GM12878 (cell line): ENCODE data around the gene CASK. TPM values are rescaled to one million over a fixed set of nuclear protein-coding genes. Genes with fewer than 3 reads are reported as not detected.

Experiments used
- ATAC-seq: fragments of 200-7000 bp; cut with Tn5 transposase; 3 replicates; pipeline ENCODE4 v1.9.1; 2020; ENCODE audit warnings: mild to moderate bottlenecking, moderate library complexity
- BruUV-seq: library from RNA; stranded (reverse); fragments of 400-500 nt; replicated peaks from 2 replicates; lab custom pipeline; 2021; lab: Mats Ljungman, UMichigan
- CTCF ChIA-PET: fragments of 300-600 bp; sonication (Branson Sonifier 250); formaldehyde crosslinking; extraction: SDS; loops from one replicate; lab custom pipeline; 2021; ENCODE audit warnings: inconsistent platforms; lab: Yijun Ruan, JAX
- POLR2A ChIA-PET: fragments of 350-600 bp; formaldehyde crosslinking; extraction: SDS; loops from one replicate; lab custom pipeline; 2021; ENCODE audit warnings: inconsistent platforms; lab: Charles Lee
- RAD21 ChIA-PET: fragments of 300-600 bp; sonication (Branson Sonifier 250); formaldehyde crosslinking; loops from one replicate; lab custom pipeline; 2023; ENCODE audit warnings: antibody characterized with exemption; ENCODE audit not compliant: unreplicated experiment; lab: Charles Lee
- SMC1A ChIA-PET: fragments of 300-600 bp; sonication (Branson Sonifier 250); formaldehyde crosslinking; loops from one replicate; lab custom pipeline; 2023; ENCODE audit not compliant: unreplicated experiment, uncharacterized antibody; lab: Charles Lee
- DNase-seq: peaks from one replicate; pipeline ENCODE4 v3.0.0-alpha.2; 2011; ENCODE audit warnings: low read depth, low spot score
- FAIRE-seq: peaks from 3 replicates; lab custom pipeline; 2011; peaks lifted over from hg19 to GRCh38; lab: Jason Lieb, UNC
- H2AFZ ChIP-seq: 2 replicates; pipeline ENCODE4 v1.6.0; 2011; ENCODE audit warnings: low read depth, low read length, control low read depth; ENCODE audit not compliant: control insufficient read depth
- H3K27ac ChIP-seq: 2 replicates; pipeline ENCODE4 v1.5.1; 2011; ENCODE audit warnings: control low read depth; ENCODE audit not compliant: control insufficient read depth, insufficient read depth
- H3K27me3 ChIP-seq, 2 experiments: replicated peaks in 1 of 2; 2 replicates each; pipeline versions ENCODE4 v1.6.0 to v1.6.1; 2011; ENCODE audit warnings: low read length in 1 of 2; ENCODE audit not compliant: control insufficient read depth in 2 of 2, insufficient read depth in 2 of 2
- H3K36me3 ChIP-seq, 2 experiments: 2 replicates each; pipeline ENCODE4 v1.5.1; 2011; ENCODE audit warnings: low read length in 1 of 2; ENCODE audit not compliant: control insufficient read depth in 2 of 2, insufficient read depth in 2 of 2
- H3K4me1 ChIP-seq: 2 replicates; pipeline ENCODE4 v1.6.1; 2011; ENCODE audit warnings: mild to moderate bottlenecking, low read length, moderate library complexity, mixed read lengths; ENCODE audit not compliant: control insufficient read depth, insufficient read depth
- H3K4me2 ChIP-seq: 2 replicates; pipeline ENCODE4 v1.6.0; 2011; ENCODE audit warnings: control low read depth; ENCODE audit not compliant: control insufficient read depth, insufficient read depth
- H3K4me3 ChIP-seq: fragments of 200-600 bp; sonication (generic); 2 replicates; pipeline ENCODE4 v1.5.1; 2016
- H3K79me2 ChIP-seq: 2 replicates; pipeline ENCODE4 v1.6.0; 2011; ENCODE audit warnings: low read length; ENCODE audit not compliant: control insufficient read depth, insufficient read depth
- H3K9ac ChIP-seq: 2 replicates; pipeline ENCODE4 v1.8.0; 2011; ENCODE audit warnings: low read length, control low read depth, mixed read lengths; ENCODE audit not compliant: control insufficient read depth, insufficient read depth
- H3K9me3 ChIP-seq: replicated peaks from 3 replicates; pipeline ENCODE4 v1.5.1; 2011; ENCODE audit warnings: mild to moderate bottlenecking, low read length; ENCODE audit not compliant: control insufficient read depth, insufficient read depth
- H4K20me1 ChIP-seq: 2 replicates; pipeline ENCODE4 v1.6.0; 2011; ENCODE audit not compliant: control insufficient read depth, insufficient read depth
- CBX3 ChIP-seq: fragments of 200-600 bp; sonication (generic); IDR thresholded peaks from 2 replicates; pipeline ENCODE4 v1.6.1; 2016; ENCODE audit warnings: low read depth, borderline replicate concordance
- CHD1 ChIP-seq: IDR thresholded peaks from 2 replicates; pipeline ENCODE4 v1.6.1; 2012; ENCODE audit warnings: low read depth, low read length, improper control_type of control experiment
- KLF5 ChIP-seq: fragments of 450-650 bp; IDR thresholded peaks from 2 replicates; pipeline ENCODE4 v1.6.1; 2014; ENCODE audit warnings: mild to moderate bottlenecking; ENCODE audit not compliant: partially characterized antibody
- PML ChIP-seq: IDR thresholded peaks from 2 replicates; pipeline ENCODE4 v1.6.1; 2012; ENCODE audit warnings: low read length, inconsistent platforms
- SMARCA5 ChIP-seq: fragments of 450-650 bp; IDR thresholded peaks from 2 replicates; pipeline ENCODE4 v1.6.1; 2017; ENCODE audit warnings: mild to moderate bottlenecking
- YBX1 ChIP-seq: fragments of 450-650 bp; IDR thresholded peaks from 2 replicates; pipeline ENCODE4 v1.6.1; 2016; ENCODE audit warnings: antibody characterized with exemption
- ZBTB40 ChIP-seq: fragments of 450-650 bp; IDR thresholded peaks from 2 replicates; pipeline ENCODE4 v1.6.1; 2016; ENCODE audit warnings: mild to moderate bottlenecking, moderate library complexity, borderline replicate concordance
- WGBS: methylation state at CpG from one replicate; pipeline ENCODE4 v1.1.6; 2016; ENCODE audit warnings: low lambda C conversion rate; ENCODE audit not compliant: insufficient replicate concordance, insufficient coverage; ENCODE audit errors: missing lambda C conversion rate; 5-methylcytosine and 5-hydroxymethylcytosine counted together
- in situ Hi-C: fragments of 300-500 bp; cut with MboI; formaldehyde crosslinking; loops from 9 replicates; pipeline ENCODE4 v1.14.3; 2018; ENCODE audit warnings: mixed read lengths
- intact Hi-C: fragments of 100-400 bp; cut with micrococcal nuclease; formaldehyde crosslinking; loops from one replicate; pipeline ENCODE4 v1.14.2; 2022; ENCODE audit not compliant: unreplicated experiment
- polyA plus RNA-seq, 11 experiments: library from polyadenylated mRNA; depleted of rRNA in 4 of 11; unstranded in 6 of 11; stranded (reverse) in 5 of 11; fragments of >200 nt; fragmentation: Nextera tagmentation in 4 of 11; fragmentation: Illumina TruSeq in 1 of 11; extraction: Ambion mirVana in 4 of 11; extraction: Trizol in 1 of 11; gene quantifications; 1 replicate in 1 of 11; 2 replicates in 10 of 11; pipeline versions ENCODE4 v1.2.1 to v1.2.3, GENCODE V29; 2011 to 2016; ENCODE audit warnings: inconsistent platforms in 2 of 11, missing spikeins in 2 of 11, low read depth in 1 of 11
- total RNA-seq, 4 experiments: library from RNA; depleted of rRNA in 3 of 4; stranded (reverse); fragments of >200 nt in 3 of 4; fragmentation: Illumina TruSeq in 1 of 4; extraction: Trizol in 1 of 4; gene quantifications; 2 replicates each; pipeline versions ENCODE4 v1.2.1 to v1.2.3, GENCODE V29; 2013 to 2021

The CASK gene
- total and polyA plus RNA-seq, 10 of the 15 experiments (the other 5 are each of a cell fraction or from before 2014, with no cell fraction given) = 0.60 to 45.9 (median 4.8) TPM

GRCh38 chrX:41824551-41824950, 98.8 kb downstream of the CASK start (continued):
- TF ChIP-seq ZBTB40 = no peak
- TF ChIP-seq, all 136 proteins: peak for 0

- H4K20me1 ChIP-seq = no peaks in the 10 kb centered on the region
- in situ Hi-C loops (no loop called here), intact Hi-C loops (no loop called here)
- H3K36me3 ChIP-seq = no peaks in the 10 kb centered on the region
- CTCF ChIA-PET = no interaction called here
- ATAC-seq (no peak), DNase-seq (no peak), FAIRE-seq (no peak)
- H3K27me3 ChIP-seq = no peaks in the 10 kb centered on the region
- no peak overlapping the region for H3K9ac ChIP-seq
- no peak overlapping the region for H3K4me3 ChIP-seq
- RAD21 ChIA-PET = no interaction called here
- BruUV-seq = no TSS peak
- POLR2A ChIA-PET = no interaction called here
- SMC1A ChIA-PET = no interaction called here
- H3K4me2 ChIP-seq = no peak overlapping the region
- H2AFZ ChIP-seq = no peak overlapping the region
- 44% methylated on average over 4 of the region's 4 CpGs for WGBS
- H3K4me1 ChIP-seq = no peaks in the 10 kb centered on the region
- TF ChIP-seq YBX1 (no peak), CHD1 (no peak), PML (no peak), SMARCA5 (no peak), KLF5 (no peak), CBX3 (no peak)
- no peaks in the 10 kb centered on the region for H3K79me2 ChIP-seq
- no peak overlapping the region for H3K27ac ChIP-seq
- H3K9me3 ChIP-seq = no peaks in the 10 kb centered on the region
Observed at GRCh38 chrX:41823402-41823801, 100.0 kb downstream of the CASK start.
